Parathyroid adenoma (tissue), 2 donors: ENCODE data around the gene NFASC.

Source experiments
- H2AFZ ChIP-seq: fragments of 300-600 bp; sonication (generic); one replicate; pipeline ENCODE4 v1.7.0; 2017; ENCODE audit warnings: antibody characterized with exemption, mild to moderate bottlenecking
- H3K27ac ChIP-seq: fragments of 300-600 bp; sonication (generic); one replicate; pipeline ENCODE4 v1.7.0; 2017
- H3K27me3 ChIP-seq: fragments of 300-600 bp; sonication (generic); one replicate; pipeline ENCODE4 v1.7.0; 2017; ENCODE audit warnings: low read length; ENCODE audit not compliant: control insufficient read depth, insufficient read depth
- H3K36me3 ChIP-seq: fragments of 300-600 bp; sonication (generic); one replicate; pipeline ENCODE4 v1.7.0; 2017; ENCODE audit warnings: low read length; ENCODE audit not compliant: control insufficient read depth, insufficient read depth
- H3K4me1 ChIP-seq: fragments of 300-600 bp; sonication (generic); one replicate; pipeline ENCODE4 v1.7.0; 2017; ENCODE audit warnings: control low read depth
- H3K4me2 ChIP-seq: fragments of 300-600 bp; sonication (generic); one replicate; pipeline ENCODE4 v1.7.0; 2017; ENCODE audit warnings: low read length
- H3K4me3 ChIP-seq: fragments of 300-600 bp; sonication (generic); one replicate; pipeline ENCODE4 v1.7.0; 2017; ENCODE audit warnings: low read depth, low read length
- H3K79me2 ChIP-seq: fragments of 300-600 bp; sonication (generic); one replicate; pipeline ENCODE4 v1.7.0; 2017; ENCODE audit warnings: control low read depth
- H3K9ac ChIP-seq: fragments of 300-600 bp; sonication (generic); one replicate; pipeline ENCODE4 v1.7.0; 2017; ENCODE audit warnings: mild to moderate bottlenecking
- H3K9me3 ChIP-seq: fragments of 300-600 bp; sonication (generic); one replicate; pipeline ENCODE4 v1.7.0; 2017; ENCODE audit warnings: low read length; ENCODE audit not compliant: control insufficient read depth
- CTCF ChIP-seq: fragments of 300-600 bp; sonication (generic); IDR thresholded peaks from one replicate; pipeline ENCODE4 v1.7.0; 2017; ENCODE audit warnings: antibody characterized with exemption, mild to moderate bottlenecking
- donor health status: primary hyperparathyroidism.

The NFASC gene

DNA sequence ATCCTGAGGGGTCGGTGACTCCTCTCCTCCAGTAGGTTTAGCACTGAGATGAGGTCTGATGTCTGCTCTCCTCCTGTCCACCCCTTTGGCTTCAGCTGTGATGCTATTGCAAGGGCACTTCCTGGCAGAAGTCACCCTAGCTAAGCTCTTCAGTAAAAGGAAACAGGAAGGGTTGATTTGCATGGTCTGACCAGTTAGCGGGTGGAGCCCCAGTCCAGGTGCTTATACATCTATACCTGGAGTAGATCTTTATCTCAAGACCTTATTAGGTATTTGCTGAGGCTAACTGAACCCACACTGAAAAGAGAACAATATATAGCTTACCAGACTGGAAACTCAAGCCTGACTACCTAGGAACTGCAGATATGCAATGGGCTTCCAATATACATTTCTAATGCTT is 28.9 kb upstream of the NFASC start:
- no peak overlapping the region for H3K4me3 ChIP-seq
- no peak overlapping the region for H3K27ac ChIP-seq
- no peaks in the 10 kb centered on the region for H3K79me2 ChIP-seq
- no peak for TF ChIP-seq CTCF
- H3K9ac ChIP-seq: no peak overlapping the region
- H3K36me3 ChIP-seq: no peaks in the 10 kb centered on the region
- no peaks in the 10 kb centered on the region for H3K27me3 ChIP-seq
- H3K9me3 ChIP-seq: no peaks in the 10 kb centered on the region
- H3K4me2 ChIP-seq: no peak overlapping the region
- H2AFZ ChIP-seq: no peak overlapping the region
- no peaks in the 10 kb centered on the region for H3K4me1 ChIP-seq

DNA sequence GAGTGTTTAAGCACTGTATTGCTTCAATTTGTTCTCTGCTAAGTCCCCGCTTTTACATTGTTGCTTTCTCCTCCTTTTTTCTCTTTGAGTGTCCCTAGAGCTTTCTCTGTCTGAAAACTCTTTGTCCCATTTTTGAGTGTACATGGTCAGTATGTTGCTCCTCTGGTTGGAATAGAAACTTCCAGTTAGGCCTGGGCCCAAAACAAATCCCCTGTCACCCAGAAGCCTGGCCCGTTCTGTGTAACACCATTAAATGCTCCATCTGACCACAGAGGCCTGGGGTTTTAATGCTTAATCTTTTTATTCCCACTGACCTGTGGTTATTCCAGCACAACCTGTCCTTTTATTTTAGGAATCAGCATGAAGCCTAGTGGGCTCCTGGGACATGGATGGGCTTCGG is 28.3 kb upstream of the NFASC start:
- TF ChIP-seq CTCF: no peak
- Histone ChIP-seq H3K4me1 (no peaks in the 10 kb centered on the region), H3K4me3 (no peak overlapping the region), H3K9me3 (no peaks in the 10 kb centered on the region), H3K9ac (no peak overlapping the region), H3K36me3 (no peaks in the 10 kb centered on the region), H3K4me2 (no peak overlapping the region), H3K27ac (no peak overlapping the region), H2AFZ (no peak overlapping the region), H3K27me3 (no peaks in the 10 kb centered on the region), H3K79me2 (no peaks in the 10 kb centered on the region)

GRCh38 chr1:204842892-204843291 is 27.8 kb upstream of the NFASC start:
- H3K36me3 ChIP-seq: no peaks in the 10 kb centered on the region
- no peaks in the 10 kb centered on the region for H3K4me1 ChIP-seq
- H3K9ac ChIP-seq: no peak overlapping the region
- no peaks in the 10 kb centered on the region for H3K27me3 ChIP-seq
- H3K4me3 ChIP-seq: no peak overlapping the region
- H2AFZ ChIP-seq: no peak overlapping the region
- H3K9me3 ChIP-seq: no peaks in the 10 kb centered on the region
- no peaks in the 10 kb centered on the region for H3K79me2 ChIP-seq
- H3K27ac ChIP-seq: no peak overlapping the region
- H3K4me2 ChIP-seq: no peak overlapping the region
- no peak for TF ChIP-seq CTCF

DNA sequence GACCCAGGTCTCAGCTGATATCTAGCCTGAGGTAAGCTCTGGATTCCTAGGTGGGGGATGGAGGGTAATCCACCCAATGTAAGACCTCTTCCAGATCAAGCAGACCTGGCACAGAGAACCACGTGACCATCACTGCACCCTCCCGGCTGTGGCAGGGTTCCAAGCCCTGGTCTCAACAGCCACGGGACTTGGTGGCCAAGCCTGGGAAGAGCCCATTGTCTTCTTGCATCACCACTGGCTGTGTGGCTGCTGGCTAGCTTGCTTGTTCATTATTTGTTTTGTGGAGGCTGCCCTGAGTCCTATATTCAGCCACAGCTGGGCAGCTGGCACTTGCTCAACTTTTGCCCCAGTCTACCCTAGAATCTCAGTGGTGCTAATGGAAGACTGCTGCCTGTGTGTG is 24.1 kb upstream of the NFASC start:
- Histone ChIP-seq H3K9me3 (no peaks in the 10 kb centered on the region), H3K79me2 (no peaks in the 10 kb centered on the region), H3K4me2 (no peak overlapping the region), H2AFZ (no peak overlapping the region), H3K9ac (no peak overlapping the region), H3K4me1 (no peaks in the 10 kb centered on the region), H3K4me3 (no peak overlapping the region), H3K27me3 (no peaks in the 10 kb centered on the region), H3K27ac (no peak overlapping the region), H3K36me3 (no peaks in the 10 kb centered on the region)
- TF ChIP-seq CTCF: no peak

DNA sequence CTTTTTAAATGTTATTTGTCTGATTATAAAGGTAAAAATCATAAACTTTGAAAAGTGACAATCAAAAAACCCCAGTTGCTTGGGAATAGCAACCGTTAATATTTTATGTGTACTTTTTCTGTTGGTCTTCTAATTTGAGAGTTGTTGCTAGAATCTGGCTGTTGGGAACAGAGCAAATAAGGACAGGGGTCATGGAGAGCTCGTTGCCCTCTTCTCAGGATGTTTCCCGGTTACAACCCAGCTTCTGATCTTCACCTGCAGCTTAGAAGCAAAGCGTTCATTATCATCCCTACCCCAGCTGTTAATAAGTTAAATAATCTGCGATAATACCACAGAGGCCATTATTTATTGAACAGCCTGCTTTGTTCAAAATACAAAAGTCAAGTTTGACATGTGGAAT is 22.1 kb upstream of the NFASC start:
- TF ChIP-seq CTCF: no peak
- Histone ChIP-seq H3K9ac (no peak overlapping the region), H3K4me1 (no peaks in the 10 kb centered on the region), H3K4me2 (no peak overlapping the region), H3K79me2 (no peaks in the 10 kb centered on the region), H3K4me3 (no peak overlapping the region), H2AFZ (no peak overlapping the region), H3K27me3 (no peaks in the 10 kb centered on the region), H3K27ac (no peak overlapping the region), H3K9me3 (no peaks in the 10 kb centered on the region), H3K36me3 (no peaks in the 10 kb centered on the region)
